HepG2 (cell line): ENCODE results near the gene LTB4R. TPM values are rescaled to one million over a fixed set of nuclear protein-coding genes. Genes with fewer than 3 reads are reported as not detected.
A peak's percentile ranks its signal among the peaks of the same experiment; 100 is the strongest.

Experiments
- JARID2 ChIP-seq: sonication (generic); formaldehyde crosslinking; IDR thresholded peaks from 2 replicates; pipeline ENCODE4 v1.8.1; 2023; ENCODE audit warnings: missing genetic modification reagents, inconsistent platforms; ENCODE audit not compliant: insufficient replicate concordance
- NFRKB ChIP-seq: fragments of 450-650 bp; IDR thresholded peaks from 2 replicates; pipeline ENCODE4 v1.6.1; 2017
- NR2C2 ChIP-seq: sonication (generic); formaldehyde crosslinking; IDR thresholded peaks from 2 replicates; pipeline ENCODE4 v1.4.0; 2020; ENCODE audit warnings: missing genetic modification reagents, mild to moderate bottlenecking, moderate library complexity, borderline replicate concordance
- PAXIP1 ChIP-seq: sonication (generic); formaldehyde crosslinking; conservative IDR thresholded peaks from 2 replicates; pipeline ENCODE4 v1.4.0; 2020; ENCODE audit warnings: mild to moderate bottlenecking, missing genetic modification reagents, moderate library complexity
- PBX3 ChIP-seq: sonication (generic); formaldehyde crosslinking; IDR thresholded peaks from 2 replicates; pipeline ENCODE4 v1.8.1; 2023; ENCODE audit warnings: missing genetic modification reagents, inconsistent platforms, borderline replicate concordance
- PRMT3 ChIP-seq: sonication (generic); formaldehyde crosslinking; IDR thresholded peaks from 2 replicates; pipeline ENCODE4 v1.8.1; 2022; ENCODE audit warnings: low read depth, mild to moderate bottlenecking, moderate library complexity, missing genetic modification reagents, borderline replicate concordance
- PRPF4 ChIP-seq: fragments of 200-400 bp; formaldehyde crosslinking; IDR thresholded peaks from 2 replicates; pipeline ENCODE4 v1.6.1; 2016; ENCODE audit warnings: low read length, low read depth; ENCODE audit not compliant: poor library complexity, severe bottlenecking
- SKIL ChIP-seq: sonication (generic); formaldehyde crosslinking; IDR thresholded peaks from 2 replicates; pipeline ENCODE4 v1.8.0; 2022; ENCODE audit warnings: missing genetic modification reagents, mild to moderate bottlenecking, moderate library complexity, borderline replicate concordance
- SNAPC2 ChIP-seq: sonication (generic); formaldehyde crosslinking; IDR thresholded peaks from 2 replicates; pipeline ENCODE4 v1.8.1; 2022; ENCODE audit warnings: mild to moderate bottlenecking, missing genetic modification reagents
- THAP8 ChIP-seq: sonication (generic); formaldehyde crosslinking; IDR thresholded peaks from 2 replicates; pipeline ENCODE4 v1.5.1; 2020; ENCODE audit warnings: missing genetic modification reagents, mild to moderate bottlenecking, borderline replicate concordance
- TSC22D2 ChIP-seq: sonication (generic); formaldehyde crosslinking; IDR thresholded peaks from 2 replicates; pipeline ENCODE4 v1.5.1; 2020; ENCODE audit warnings: missing genetic modification reagents, mild to moderate bottlenecking, borderline replicate concordance
- ZNF761 ChIP-seq: sonication (generic); formaldehyde crosslinking; conservative IDR thresholded peaks from 2 replicates; pipeline ENCODE4 v1.4.0; 2020; ENCODE audit warnings: mild to moderate bottlenecking, missing genetic modification reagents
- ZNF816 ChIP-seq: sonication (generic); formaldehyde crosslinking; IDR thresholded peaks from 2 replicates; pipeline ENCODE4 v1.8.0; 2022; ENCODE audit warnings: missing genetic modification reagents, mild to moderate bottlenecking, borderline replicate concordance
- ZNF879 ChIP-seq: sonication (generic); formaldehyde crosslinking; IDR thresholded peaks from 2 replicates; pipeline ENCODE4 v1.8.1; 2023; ENCODE audit warnings: missing genetic modification reagents
- polyA plus RNA-seq, 8 experiments: library from polyadenylated mRNA; depleted of rRNA in 3 of 8; stranded (reverse) in 7 of 8; unstranded in 1 of 8; fragments of >200 nt; fragmentation: Illumina TruSeq in 4 of 8; extraction: Trizol in 4 of 8; gene quantifications; 2 replicates each; pipeline versions ENCODE4 v1.2.1 to v1.2.3, GENCODE V29; 2011 to 2016; ENCODE audit warnings: low read depth in 4 of 8, missing spikeins in 1 of 8, mixed read lengths in 1 of 8; ENCODE audit not compliant: insufficient read depth in 1 of 8
- total RNA-seq, 5 experiments: library from RNA; depleted of rRNA; stranded (reverse); fragments of >200 nt; fragmentation: Illumina TruSeq; extraction: Trizol; gene quantifications; 2 replicates each; pipeline ENCODE4 v1.2.3, GENCODE V29; 2016; ENCODE audit warnings: low read depth in 1 of 5

Gene LTB4R
- total and polyA plus RNA-seq, 2 of the 13 experiments (the other 11 are each of a cell fraction or from before 2014, with no cell fraction given), result 3.2 to 8.2 TPM

- TF ChIP-seq THAP8 (CRISPR knock-in tag) (no peak), ZNF761 (CRISPR knock-in tag) (0 out of 2 replicates have a peak, but pooled peaks have one; percentile 64), ZNF879 (CRISPR knock-in tag) (no peak), NFRKB (no peak), JARID2 (no peak), PBX3 (CRISPR knock-in tag) (no peak), TSC22D2 (no peak), NR2C2 (CRISPR knock-in tag) (no peak; the same call in 1 of the 2 replicates), PRPF4 (no peak), SKIL (CRISPR knock-in tag) (no peak), PRMT3 (CRISPR knock-in tag) (no peak), SNAPC2 (peak; percentile 97), PAXIP1 (CRISPR knock-in tag) (peak; percentile 57), ZNF816 (no peak)
Observed at GRCh38 chr14:24366721-24367513, 55.6 kb downstream of the LTB4R start (continued).
